Measurements from ENCODE around the gene SCMH1.
A peak's percentile ranks its signal among the peaks of the same experiment; 100 is the strongest.

SCMH1 gene

DNA sequence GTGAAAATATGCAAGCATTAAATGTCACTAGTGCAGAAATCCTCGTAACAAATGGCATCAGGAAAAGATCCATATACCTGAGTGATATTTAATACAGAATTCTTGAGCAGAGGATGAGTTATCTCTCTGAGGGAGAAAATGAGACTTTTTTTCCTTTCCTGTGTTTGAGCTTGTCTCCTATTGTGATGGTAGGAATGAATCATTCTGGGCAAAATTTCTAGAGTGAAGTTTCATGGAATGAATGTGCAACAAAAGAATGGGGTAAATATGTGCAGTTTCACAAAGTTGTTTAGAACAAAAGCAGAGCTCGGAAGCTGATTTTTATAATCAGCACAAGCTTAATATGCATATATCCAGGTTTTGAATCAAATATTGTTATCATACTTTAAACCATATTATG lies 258.0 kb downstream of the SCMH1 start:
- Histone ChIP-seq H3K27ac (ENCODE audit: insufficient read depth, low read length, poor library complexity, severe bottlenecking) (no peak overlapping the region), H3K9me3 (ENCODE audit: control insufficient read depth, low read length) (no peaks in the 10 kb centered on the region), H3K27me3 (replicated peaks; ENCODE audit: control insufficient read depth, insufficient read depth, low read length, poor library complexity, severe bottlenecking) (no peaks in the 10 kb centered on the region), H3K4me3 (ENCODE audit: insufficient read depth, low read depth, low read length, poor library complexity, severe bottlenecking) (no peak overlapping the region), H3K36me3 (ENCODE audit: control insufficient read depth, insufficient read depth, low read length) (peaks cover 40% of the 10 kb centered on the region), H3K4me1 (ENCODE audit: control insufficient read depth, insufficient read depth, low read length, poor library complexity, severe bottlenecking) (peaks cover 7% of the 10 kb centered on the region)
- no peak for DNase-seq

DNA sequence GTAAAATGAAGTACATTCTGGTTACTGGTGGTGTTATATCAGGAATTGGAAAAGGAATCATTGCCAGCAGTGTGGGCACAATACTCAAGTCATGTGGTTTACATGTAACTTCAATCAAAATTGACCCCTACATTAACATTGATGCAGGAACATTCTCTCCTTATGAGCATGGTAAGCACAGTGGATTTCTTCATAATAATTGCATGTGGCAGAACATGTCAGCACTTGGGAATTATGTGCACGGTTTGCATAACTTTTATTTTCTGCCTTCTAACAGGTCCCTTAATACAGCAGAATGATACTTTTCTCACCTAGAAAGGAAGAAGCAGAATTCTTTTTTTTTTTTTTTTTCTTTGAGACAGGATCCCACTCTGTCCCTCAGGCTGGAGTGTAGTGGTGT lies 258.8 kb downstream of the SCMH1 start:
- Histone ChIP-seq H3K9me3 (ENCODE audit: control insufficient read depth, low read length) (no peaks in the 10 kb centered on the region), H3K27ac (ENCODE audit: insufficient read depth, low read length, poor library complexity, severe bottlenecking) (no peak overlapping the region), H3K4me3 (ENCODE audit: insufficient read depth, low read depth, low read length, poor library complexity, severe bottlenecking) (no peak overlapping the region), H3K27me3 (replicated peaks; ENCODE audit: control insufficient read depth, insufficient read depth, low read length, poor library complexity, severe bottlenecking) (no peaks in the 10 kb centered on the region), H3K4me1 (ENCODE audit: control insufficient read depth, insufficient read depth, low read length, poor library complexity, severe bottlenecking) (peaks cover 7% of the 10 kb centered on the region), H3K36me3 (ENCODE audit: control insufficient read depth, insufficient read depth, low read length) (peaks cover 33% of the 10 kb centered on the region)
- no peak for DNase-seq

DNA sequence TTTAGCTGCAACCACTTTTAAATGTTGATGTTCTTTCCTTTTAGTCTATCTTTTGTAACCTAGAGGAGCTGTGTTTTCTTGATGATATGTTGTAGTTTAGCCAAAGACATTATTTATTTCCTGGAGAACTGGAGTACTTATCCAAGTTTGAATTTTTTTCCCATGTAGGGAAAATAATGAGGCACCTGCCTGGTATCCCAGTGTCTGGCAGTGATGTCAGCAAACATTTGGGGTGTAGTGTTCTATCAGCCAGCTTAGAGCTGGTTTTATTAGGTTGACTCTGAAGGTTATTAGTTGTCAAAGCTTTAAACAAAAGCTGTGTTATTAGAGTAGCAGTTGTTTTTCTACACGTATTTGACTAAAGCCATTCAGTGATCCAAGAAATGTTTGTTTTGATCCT lies 259.4 kb downstream of the SCMH1 start:
- DNase-seq: no peak
- H3K27ac ChIP-seq (ENCODE audit: insufficient read depth, low read length, poor library complexity, severe bottlenecking): no peak overlapping the region
- no peaks in the 10 kb centered on the region for H3K27me3 ChIP-seq (replicated peaks; ENCODE audit: control insufficient read depth, insufficient read depth, low read length, poor library complexity, severe bottlenecking)
- H3K4me3 ChIP-seq (ENCODE audit: insufficient read depth, low read depth, low read length, poor library complexity, severe bottlenecking): no peak overlapping the region
- peaks cover 32% of the 10 kb centered on the region for H3K36me3 ChIP-seq (ENCODE audit: control insufficient read depth, insufficient read depth, low read length)
- peaks cover 7% of the 10 kb centered on the region for H3K4me1 ChIP-seq (ENCODE audit: control insufficient read depth, insufficient read depth, low read length, poor library complexity, severe bottlenecking)
- no peaks in the 10 kb centered on the region for H3K9me3 ChIP-seq (ENCODE audit: control insufficient read depth, low read length)

DNA sequence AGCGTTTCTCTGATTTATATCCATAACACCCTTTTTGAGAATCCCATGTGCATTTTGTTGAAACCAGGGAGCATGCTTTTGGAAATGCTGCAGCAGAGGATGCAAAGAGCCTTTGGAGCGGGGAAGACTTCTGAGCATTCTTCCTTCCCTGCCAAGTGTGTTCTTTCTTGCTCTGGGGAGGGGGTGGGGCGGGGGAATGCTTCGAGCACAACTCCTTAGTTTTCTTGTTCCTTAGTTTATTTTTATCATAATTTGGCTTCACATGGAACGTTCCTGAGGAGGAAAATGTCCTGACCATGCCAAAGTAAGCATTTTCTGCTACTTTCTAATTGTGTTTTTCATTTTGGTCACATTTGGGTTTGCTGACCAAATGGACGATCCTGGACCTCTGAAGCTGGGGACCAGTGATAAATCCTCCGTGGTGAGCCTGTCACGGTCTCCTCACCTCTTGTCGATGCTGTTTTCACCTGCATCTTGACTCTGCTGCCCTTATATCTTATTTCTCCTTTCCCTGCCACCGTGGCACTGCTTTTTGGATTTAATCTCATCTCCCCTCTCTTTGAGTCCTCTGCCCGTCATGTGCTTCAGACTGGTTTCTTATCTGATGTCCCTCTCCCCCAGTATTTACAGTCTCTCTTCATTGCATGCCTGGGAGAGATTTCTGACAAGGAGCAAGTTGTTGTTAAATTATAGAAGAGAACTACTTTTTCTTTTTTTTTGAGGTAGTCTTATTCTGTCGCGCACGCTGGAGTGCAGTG lies 260.2 kb downstream of the SCMH1 start:
- H3K4me3 ChIP-seq (ENCODE audit: insufficient read depth, low read depth, low read length, poor library complexity, severe bottlenecking): no peak overlapping the region
- H3K27ac ChIP-seq (ENCODE audit: insufficient read depth, low read length, poor library complexity, severe bottlenecking): no peak overlapping the region
- peaks cover 23% of the 10 kb centered on the region for H3K36me3 ChIP-seq (ENCODE audit: control insufficient read depth, insufficient read depth, low read length)
- peaks cover 7% of the 10 kb centered on the region for H3K4me1 ChIP-seq (ENCODE audit: control insufficient read depth, insufficient read depth, low read length, poor library complexity, severe bottlenecking)
- no peaks in the 10 kb centered on the region for H3K27me3 ChIP-seq (replicated peaks; ENCODE audit: control insufficient read depth, insufficient read depth, low read length, poor library complexity, severe bottlenecking)
- no peak for DNase-seq
- H3K9me3 ChIP-seq (ENCODE audit: control insufficient read depth, low read length): no peaks in the 10 kb centered on the region

DNA sequence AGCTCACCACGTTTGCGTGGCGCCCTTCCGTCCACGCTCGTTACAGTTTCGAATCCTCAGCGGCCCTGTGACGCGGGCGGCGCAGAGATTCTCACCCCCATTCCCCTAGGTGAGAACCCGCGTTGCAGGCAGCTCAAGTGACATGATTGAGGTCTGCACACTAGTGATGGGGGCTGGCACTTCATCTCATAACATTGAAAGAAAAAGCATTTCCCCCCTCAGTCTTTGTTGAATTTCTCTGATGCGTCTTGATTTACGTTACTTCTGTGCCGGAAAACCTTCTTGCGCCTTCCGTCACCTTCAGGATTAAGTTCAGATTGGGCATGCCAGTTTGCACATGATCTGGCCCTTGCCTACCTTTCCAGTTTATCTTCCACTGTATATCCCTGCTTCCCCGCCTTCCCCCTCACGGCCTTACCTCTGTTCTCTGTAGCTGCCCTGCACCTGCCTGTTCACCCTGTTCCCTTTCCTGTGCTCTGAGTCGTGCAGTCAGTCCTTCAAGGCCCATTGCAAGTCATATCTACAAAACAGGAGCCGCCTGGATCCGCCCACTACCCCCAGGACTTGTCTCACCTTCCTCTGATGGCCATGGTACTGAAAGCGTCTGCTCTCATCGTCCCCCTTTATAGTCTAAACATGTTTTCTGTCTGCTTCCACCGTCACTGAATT lies 261.5 kb downstream of the SCMH1 start:
- H3K4me1 ChIP-seq (ENCODE audit: control insufficient read depth, insufficient read depth, low read length, poor library complexity, severe bottlenecking): peaks cover 7% of the 10 kb centered on the region
- peak overlapping the region; percentile 86 for H3K4me3 ChIP-seq (ENCODE audit: insufficient read depth, low read depth, low read length, poor library complexity, severe bottlenecking)
- peak overlapping the region; percentile 95 for H3K27ac ChIP-seq (ENCODE audit: insufficient read depth, low read length, poor library complexity, severe bottlenecking)
- H3K27me3 ChIP-seq (replicated peaks; ENCODE audit: control insufficient read depth, insufficient read depth, low read length, poor library complexity, severe bottlenecking): no peaks in the 10 kb centered on the region
- DNase-seq: peak; percentile 10 to 27 (median 20)
- H3K36me3 ChIP-seq (ENCODE audit: control insufficient read depth, insufficient read depth, low read length): peaks cover 14% of the 10 kb centered on the region
- H3K9me3 ChIP-seq (ENCODE audit: control insufficient read depth, low read length): no peaks in the 10 kb centered on the region

DNA sequence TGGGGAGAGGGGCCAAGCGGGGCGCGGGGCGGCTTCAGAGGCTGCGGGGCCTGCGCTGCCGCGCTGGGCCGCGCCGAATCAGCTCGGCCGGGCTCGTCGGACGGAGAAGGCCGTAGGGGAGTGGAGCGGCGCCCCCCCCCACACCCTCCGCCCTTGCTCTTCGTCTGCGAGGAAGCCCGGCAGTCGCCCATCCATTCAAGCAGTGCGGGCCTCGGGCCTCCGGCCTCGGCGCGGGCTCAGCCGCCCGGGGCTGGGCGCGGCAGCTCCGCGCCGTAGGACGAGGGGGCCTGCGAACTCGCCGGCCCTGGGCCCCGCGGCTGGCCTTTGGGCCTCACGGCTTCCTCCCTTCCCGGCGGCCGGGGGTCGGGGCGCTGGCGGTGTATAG lies 262.0 kb downstream of the SCMH1 start:
- DNase-seq: no peak
- Histone ChIP-seq H3K36me3 (ENCODE audit: control insufficient read depth, insufficient read depth, low read length) (peaks cover 10% of the 10 kb centered on the region), H3K27me3 (replicated peaks; ENCODE audit: control insufficient read depth, insufficient read depth, low read length, poor library complexity, severe bottlenecking) (no peaks in the 10 kb centered on the region), H3K4me3 (ENCODE audit: insufficient read depth, low read depth, low read length, poor library complexity, severe bottlenecking) (peak overlapping the region; percentile 86), H3K27ac (ENCODE audit: insufficient read depth, low read length, poor library complexity, severe bottlenecking) (peak overlapping the region; percentile 95), H3K9me3 (ENCODE audit: control insufficient read depth, low read length) (no peaks in the 10 kb centered on the region), H3K4me1 (ENCODE audit: control insufficient read depth, insufficient read depth, low read length, poor library complexity, severe bottlenecking) (peaks cover 7% of the 10 kb centered on the region)

DNA sequence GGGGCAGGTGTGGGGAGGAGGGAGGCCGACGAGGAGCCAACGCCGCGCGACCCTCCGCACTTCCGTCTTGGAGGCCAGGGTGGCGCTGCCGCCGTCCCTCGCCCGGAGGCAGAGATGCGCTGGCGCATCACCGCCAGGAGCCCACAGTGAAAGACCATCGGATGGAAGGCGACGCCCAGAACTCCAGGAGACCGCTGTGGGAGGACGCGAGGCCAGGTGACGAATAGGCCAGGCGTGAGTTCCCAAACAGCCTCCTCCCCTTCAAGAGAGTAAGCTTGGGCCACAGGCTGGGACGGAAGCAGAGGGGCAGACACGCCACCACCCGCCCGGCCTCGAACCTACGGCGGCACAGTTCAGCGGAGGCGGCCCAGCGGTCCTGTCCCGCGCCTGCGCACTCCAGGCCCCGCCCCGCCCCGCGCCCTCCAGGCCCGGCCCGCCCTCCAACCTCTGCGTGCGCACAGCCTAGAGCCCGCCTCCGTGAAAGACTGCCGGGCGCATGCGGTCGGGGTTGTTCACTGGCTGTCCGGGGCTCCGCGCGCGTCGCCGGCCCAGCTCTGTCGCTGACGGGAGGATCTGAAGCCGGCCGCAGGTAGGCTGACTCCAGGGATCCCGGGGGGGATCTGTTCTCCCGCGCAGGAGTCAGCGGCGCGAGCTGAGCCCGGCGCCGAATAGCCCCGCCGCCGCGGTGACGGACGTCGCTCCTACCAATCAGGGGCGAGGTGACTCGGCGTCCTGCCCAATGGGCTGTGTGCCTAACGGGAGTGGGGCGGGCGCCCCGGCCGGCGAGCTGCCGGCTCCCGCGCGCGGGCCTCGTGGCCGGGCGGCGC lies 262.7 kb downstream of the SCMH1 start, which contains the start of gene CTPS1:
TSS of gene CTPS1 (plus strand) at position 456 of the 827 bp plus-strand sequence. CDS start 3,595 bp downstream, outside the sequence.
- H3K36me3 ChIP-seq (ENCODE audit: control insufficient read depth, insufficient read depth, low read length): peaks cover 5% of the 10 kb centered on the region
- no peaks in the 10 kb centered on the region for H3K9me3 ChIP-seq (ENCODE audit: control insufficient read depth, low read length)

DNA sequence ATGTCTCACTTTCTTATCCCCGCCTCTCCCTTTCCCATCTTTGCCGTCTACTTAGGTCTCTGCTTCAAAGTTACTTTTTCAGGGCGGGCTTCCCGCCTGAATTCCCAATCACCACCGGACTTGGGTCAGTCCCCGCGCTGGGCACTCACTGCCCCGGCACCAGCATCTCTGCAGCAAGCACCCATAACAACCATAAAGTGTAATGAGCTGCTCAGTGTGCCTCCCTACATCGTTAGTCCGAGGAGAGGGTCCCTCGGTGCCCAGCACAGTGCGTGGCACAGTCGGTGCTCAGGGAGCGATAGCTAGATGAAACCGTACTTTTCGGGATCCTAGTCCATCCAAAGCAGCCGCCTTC lies 263.2 kb downstream of the SCMH1 start:
- DNase-seq: no peak
- H3K4me1 ChIP-seq (ENCODE audit: control insufficient read depth, insufficient read depth, low read length, poor library complexity, severe bottlenecking): peaks cover 7% of the 10 kb centered on the region
- peak overlapping the region; percentile 95 for H3K27ac ChIP-seq (ENCODE audit: insufficient read depth, low read length, poor library complexity, severe bottlenecking)
- no peaks in the 10 kb centered on the region for H3K27me3 ChIP-seq (replicated peaks; ENCODE audit: control insufficient read depth, insufficient read depth, low read length, poor library complexity, severe bottlenecking)
- H3K4me3 ChIP-seq (ENCODE audit: insufficient read depth, low read depth, low read length, poor library complexity, severe bottlenecking): peak overlapping the region; percentile 86
- H3K36me3 ChIP-seq (ENCODE audit: control insufficient read depth, insufficient read depth, low read length): peaks cover 3% of the 10 kb centered on the region
- no peaks in the 10 kb centered on the region for H3K9me3 ChIP-seq (ENCODE audit: control insufficient read depth, low read length)

More for the DNA sequence above, 262.7 kb downstream of the SCMH1 start, which contains the start of gene CTPS1:
- no peaks in the 10 kb centered on the region for H3K27me3 ChIP-seq (replicated peaks; ENCODE audit: control insufficient read depth, insufficient read depth, low read length, poor library complexity, severe bottlenecking)
- DNase-seq: peak; percentile 88 to 91 (median 90)
- H3K27ac ChIP-seq (ENCODE audit: insufficient read depth, low read length, poor library complexity, severe bottlenecking): peak within 1 kb of the TSS; percentile 95
- H3K4me1 ChIP-seq (ENCODE audit: control insufficient read depth, insufficient read depth, low read length, poor library complexity, severe bottlenecking): peaks cover 7% of the 10 kb centered on the region
- peak within 1 kb of the TSS; percentile 86 for H3K4me3 ChIP-seq (ENCODE audit: insufficient read depth, low read depth, low read length, poor library complexity, severe bottlenecking)

DNA sequence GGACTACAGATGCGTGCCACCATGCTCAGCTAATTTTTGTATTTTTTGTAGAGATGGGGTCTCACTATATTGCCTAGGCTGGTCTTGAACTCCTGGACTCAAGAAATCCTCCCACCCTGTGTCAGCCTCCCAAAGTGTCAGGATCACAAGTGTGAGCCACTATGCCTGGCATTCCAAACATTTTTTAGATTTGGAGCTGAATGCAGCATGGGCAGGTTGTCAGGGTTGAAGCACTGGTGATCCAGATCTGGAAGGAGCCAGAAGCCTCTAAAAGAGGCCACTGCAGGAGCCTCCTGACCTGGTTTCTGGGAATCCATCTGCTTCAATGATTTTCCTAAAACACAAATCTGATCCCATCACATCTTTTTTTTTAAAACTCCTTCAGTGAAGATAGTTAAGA lies 264.4 kb downstream of the SCMH1 start:
- H3K27ac ChIP-seq (ENCODE audit: insufficient read depth, low read length, poor library complexity, severe bottlenecking): no peak overlapping the region
- no peaks in the 10 kb centered on the region for H3K36me3 ChIP-seq (ENCODE audit: control insufficient read depth, insufficient read depth, low read length)
- no peak for DNase-seq
- no peaks in the 10 kb centered on the region for H3K27me3 ChIP-seq (replicated peaks; ENCODE audit: control insufficient read depth, insufficient read depth, low read length, poor library complexity, severe bottlenecking)
- H3K4me3 ChIP-seq (ENCODE audit: insufficient read depth, low read depth, low read length, poor library complexity, severe bottlenecking): no peak overlapping the region
- H3K4me1 ChIP-seq (ENCODE audit: control insufficient read depth, insufficient read depth, low read length, poor library complexity, severe bottlenecking): peaks cover 7% of the 10 kb centered on the region
- H3K9me3 ChIP-seq (ENCODE audit: control insufficient read depth, low read length): no peaks in the 10 kb centered on the region
